Progenitor cell of endocrine pancreas (in vitro differentiated cells): ENCODE results near the gene MBTD1. TPM values are rescaled to one million over a fixed set of nuclear protein-coding genes. Genes with fewer than 3 reads are reported as not detected.

ENCODE experiments used
- DNase-seq: peaks from one replicate; pipeline ENCODE4 v3.0.0; 2021; ENCODE audit warnings: low spot score; ENCODE audit not compliant: unreplicated experiment
- H3K27ac Mint-ChIP-seq: 2 replicates; pipeline ENCODE4 v1.8.0; 2021; ENCODE audit warnings: mild to moderate bottlenecking, moderate library complexity, mixed read lengths
- H3K27me3 Mint-ChIP-seq: 2 replicates; pipeline ENCODE4 v1.8.0; 2021; ENCODE audit warnings: mixed read lengths
- H3K36me3 Mint-ChIP-seq: 2 replicates; pipeline ENCODE4 v1.8.0; 2022; ENCODE audit warnings: mixed read lengths; ENCODE audit not compliant: insufficient read depth
- H3K4me1 Mint-ChIP-seq: 2 replicates; pipeline ENCODE4 v1.8.0; 2021; ENCODE audit warnings: low read depth, mixed read lengths
- H3K4me3 Mint-ChIP-seq: 2 replicates; pipeline ENCODE4 v1.8.0; 2021; ENCODE audit warnings: low read depth, mild to moderate bottlenecking, moderate library complexity, mixed read lengths
- H3K9me3 Mint-ChIP-seq: 2 replicates; pipeline ENCODE4 v1.8.0; 2021; ENCODE audit warnings: low read depth, mixed read lengths
- total RNA-seq: library from RNA; stranded (reverse); gene quantifications from 2 replicates; pipeline ENCODE4 v1.2.1, GENCODE V29; 2021
- TF ChIP-seq, protein P1 (sequence below): fragments of 200-600 bp; sonication (generic); IDR thresholded peaks from one replicate; pipeline ENCODE4 v1.5.0; 2021; ENCODE audit warnings: antibody characterized with exemption, mild to moderate bottlenecking; ENCODE audit not compliant: unreplicated experiment

The MBTD1 gene
- total RNA-seq, 1 donor from 2014 or later = 50.7 TPM

- Mint-ChIP-seq H3K4me3 (peak within 1 kb of the TSS; percentile 95), H3K27me3 (no peaks in the 10 kb centered on the region), H3K9me3 (no peaks in the 10 kb centered on the region), H3K36me3 (peaks cover 7% of the 10 kb centered on the region), H3K27ac (peak within 1 kb of the TSS; percentile 100), H3K4me1 (peaks cover 40% of the 10 kb centered on the region)
- peak; percentile 92 for DNase-seq
- TF ChIP-seq, protein P1, sequence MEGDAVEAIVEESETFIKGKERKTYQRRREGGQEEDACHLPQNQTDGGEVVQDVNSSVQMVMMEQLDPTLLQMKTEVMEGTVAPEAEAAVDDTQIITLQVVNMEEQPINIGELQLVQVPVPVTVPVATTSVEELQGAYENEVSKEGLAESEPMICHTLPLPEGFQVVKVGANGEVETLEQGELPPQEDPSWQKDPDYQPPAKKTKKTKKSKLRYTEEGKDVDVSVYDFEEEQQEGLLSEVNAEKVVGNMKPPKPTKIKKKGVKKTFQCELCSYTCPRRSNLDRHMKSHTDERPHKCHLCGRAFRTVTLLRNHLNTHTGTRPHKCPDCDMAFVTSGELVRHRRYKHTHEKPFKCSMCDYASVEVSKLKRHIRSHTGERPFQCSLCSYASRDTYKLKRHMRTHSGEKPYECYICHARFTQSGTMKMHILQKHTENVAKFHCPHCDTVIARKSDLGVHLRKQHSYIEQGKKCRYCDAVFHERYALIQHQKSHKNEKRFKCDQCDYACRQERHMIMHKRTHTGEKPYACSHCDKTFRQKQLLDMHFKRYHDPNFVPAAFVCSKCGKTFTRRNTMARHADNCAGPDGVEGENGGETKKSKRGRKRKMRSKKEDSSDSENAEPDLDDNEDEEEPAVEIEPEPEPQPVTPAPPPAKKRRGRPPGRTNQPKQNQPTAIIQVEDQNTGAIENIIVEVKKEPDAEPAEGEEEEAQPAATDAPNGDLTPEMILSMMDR = no peak
Measured at GRCh38 chr17:51260237-51261023, 581 bp upstream of the MBTD1 start, which contains the start of gene UTP18. TSS of gene UTP18 (plus strand) at chr17:51260546. CDS start at chr17:51260585, 39 bp downstream.

GRCh38 chr17:51258756-51259563 lies 889 bp downstream of the MBTD1 start:
- H3K4me3 Mint-ChIP-seq = peak overlapping the region; percentile 95
- H3K27ac Mint-ChIP-seq = peak overlapping the region; percentile 96
- TF ChIP-seq, protein P1 = no peak
- H3K4me1 Mint-ChIP-seq = peaks cover 42% of the 10 kb centered on the region
- peaks cover 13% of the 10 kb centered on the region for H3K36me3 Mint-ChIP-seq
- peak; percentile 15 for DNase-seq
- no peaks in the 10 kb centered on the region for H3K27me3 Mint-ChIP-seq
- H3K9me3 Mint-ChIP-seq = no peaks in the 10 kb centered on the region

DNA sequence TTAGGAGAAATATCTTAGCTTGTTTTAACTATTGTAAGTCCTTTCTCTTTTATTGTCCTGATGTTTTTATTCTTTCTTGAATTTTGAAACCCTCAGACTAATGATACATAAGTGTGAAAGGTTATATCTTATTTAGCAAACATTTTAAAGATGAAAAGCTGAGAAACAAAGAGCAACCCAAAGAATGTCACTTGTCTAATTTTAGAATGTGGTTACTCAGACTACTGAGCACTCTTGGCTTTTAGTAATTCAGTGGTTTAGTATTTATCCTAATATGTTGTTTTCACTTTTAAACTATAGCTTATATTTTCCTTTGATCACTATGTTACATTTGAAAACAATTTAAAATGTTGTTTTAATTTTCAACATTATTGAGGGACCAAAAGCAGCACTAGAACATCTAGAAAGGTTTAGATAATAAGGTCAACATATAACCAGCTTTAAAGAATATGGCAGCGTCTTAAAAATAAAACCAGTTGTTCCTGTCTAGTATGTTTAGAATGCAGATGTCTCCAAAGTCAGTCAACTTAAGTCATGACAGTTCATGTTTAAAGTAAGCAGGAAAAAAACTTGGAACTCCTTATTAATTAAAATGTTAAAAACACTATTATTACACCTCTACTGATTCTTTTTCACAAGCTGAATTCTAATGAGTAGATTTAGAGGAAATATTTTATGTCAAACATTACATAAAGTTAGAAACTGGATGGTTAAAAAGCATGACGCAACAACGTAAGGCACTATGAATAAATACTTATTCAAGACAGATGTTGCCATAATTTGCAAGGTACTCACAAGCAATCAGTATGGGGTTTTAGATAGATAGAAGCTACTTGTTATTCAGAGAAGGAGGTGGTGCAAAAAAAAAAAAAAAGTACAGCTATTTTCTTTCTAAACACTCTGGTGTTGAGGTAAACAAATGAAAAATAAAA lies 2.4 kb downstream of the MBTD1 start:
- peaks cover 23% of the 10 kb centered on the region for H3K36me3 Mint-ChIP-seq
- H3K27ac Mint-ChIP-seq = peak overlapping the region; percentile 3

DNA sequence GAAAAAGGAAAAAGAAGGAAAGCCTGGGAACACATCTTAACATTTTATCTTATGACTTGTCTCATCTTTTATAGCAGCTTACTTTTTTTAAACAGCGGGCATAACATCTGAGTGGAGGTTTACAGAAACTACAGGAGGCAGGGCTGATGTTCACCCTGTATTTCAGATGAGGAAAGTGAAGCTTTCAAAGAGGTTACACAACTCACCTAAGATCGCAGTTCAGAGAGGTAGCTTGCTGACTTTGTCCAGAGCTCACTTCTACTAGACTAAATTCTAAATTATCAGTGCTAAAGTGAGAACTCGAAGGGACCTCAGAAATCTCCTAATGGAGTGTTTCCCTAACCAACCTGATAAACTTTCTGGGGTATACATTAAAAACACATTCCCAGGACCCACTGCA lies 3.7 kb downstream of the MBTD1 start:
- no peaks in the 10 kb centered on the region for H3K27me3 Mint-ChIP-seq
- peaks cover 3% of the 10 kb centered on the region for H3K9me3 Mint-ChIP-seq
- H3K27ac Mint-ChIP-seq = peak overlapping the region; percentile 47
- H3K36me3 Mint-ChIP-seq = peaks cover 30% of the 10 kb centered on the region
- H3K4me1 Mint-ChIP-seq = peaks cover 33% of the 10 kb centered on the region
- no peak for DNase-seq
- TF ChIP-seq, protein P1 = no peak
- H3K4me3 Mint-ChIP-seq = peak overlapping the region; percentile 19

More for the DNA sequence above, 2.4 kb downstream of the MBTD1 start:
- H3K9me3 Mint-ChIP-seq = no peaks in the 10 kb centered on the region
- DNase-seq = no peak
- peaks cover 39% of the 10 kb centered on the region for H3K4me1 Mint-ChIP-seq
- TF ChIP-seq, protein P1 = no peak
- H3K4me3 Mint-ChIP-seq = peak overlapping the region; percentile 95
- H3K27me3 Mint-ChIP-seq = no peaks in the 10 kb centered on the region
